Brain microvascular endothelial cell (primary cell): ENCODE data around the gene SF3A2.

Experiments used
- DNase-seq: peaks from one replicate; pipeline ENCODE4 v3.0.0-alpha.2; 2020
- H3K27ac ChIP-seq: fragments of 250-450 bp; sonication (Bioruptor Pico); 2 replicates; pipeline ENCODE4 v1.5.1; 2020; ENCODE audit warnings: mild to moderate bottlenecking, moderate library complexity
- H3K27me3 ChIP-seq: fragments of 250-450 bp; sonication (Bioruptor Pico); replicated peaks from 2 replicates; pipeline ENCODE4 v1.5.1; 2020; ENCODE audit warnings: mild to moderate bottlenecking
- H3K36me3 ChIP-seq: fragments of 250-450 bp; sonication (Bioruptor Pico); replicated peaks from 2 replicates; pipeline ENCODE4 v1.5.1; 2020; ENCODE audit warnings: mild to moderate bottlenecking
- H3K4me3 ChIP-seq: 2 replicates; pipeline ENCODE4 v1.5.1; 2011; ENCODE audit warnings: low read depth, mild to moderate bottlenecking, control low read depth, low read length, moderate library complexity
- CTCF ChIP-seq: IDR thresholded peaks from 2 replicates; pipeline ENCODE4 v1.5.1; 2011; ENCODE audit warnings: low read depth, mild to moderate bottlenecking, moderate library complexity, low read length, control low read depth, inconsistent platforms; ENCODE audit errors: missing control alignments
- in situ Hi-C: cut with HindIII; loops from 2 replicates; pipeline ENCODE4 v1.10.0; 2017; ENCODE audit warnings: low sequenced_read_pairs, low pct_ligation_motif_present

SF3A2 gene

GRCh38 chr19:2283835-2284507, 47.3 kb downstream of the SF3A2 start:
- H3K27ac ChIP-seq = no peak overlapping the region
- no peaks in the 10 kb centered on the region for H3K36me3 ChIP-seq
- H3K4me3 ChIP-seq = no peak overlapping the region
- H3K27me3 ChIP-seq = peaks cover 9% of the 10 kb centered on the region
- TF ChIP-seq CTCF = no peak
- in situ Hi-C loops = no loop called here
- DNase-seq = no peak

GRCh38 chr19:2286402-2287140, 49.9 kb downstream of the SF3A2 start:
- TF ChIP-seq CTCF = no peak

DNA sequence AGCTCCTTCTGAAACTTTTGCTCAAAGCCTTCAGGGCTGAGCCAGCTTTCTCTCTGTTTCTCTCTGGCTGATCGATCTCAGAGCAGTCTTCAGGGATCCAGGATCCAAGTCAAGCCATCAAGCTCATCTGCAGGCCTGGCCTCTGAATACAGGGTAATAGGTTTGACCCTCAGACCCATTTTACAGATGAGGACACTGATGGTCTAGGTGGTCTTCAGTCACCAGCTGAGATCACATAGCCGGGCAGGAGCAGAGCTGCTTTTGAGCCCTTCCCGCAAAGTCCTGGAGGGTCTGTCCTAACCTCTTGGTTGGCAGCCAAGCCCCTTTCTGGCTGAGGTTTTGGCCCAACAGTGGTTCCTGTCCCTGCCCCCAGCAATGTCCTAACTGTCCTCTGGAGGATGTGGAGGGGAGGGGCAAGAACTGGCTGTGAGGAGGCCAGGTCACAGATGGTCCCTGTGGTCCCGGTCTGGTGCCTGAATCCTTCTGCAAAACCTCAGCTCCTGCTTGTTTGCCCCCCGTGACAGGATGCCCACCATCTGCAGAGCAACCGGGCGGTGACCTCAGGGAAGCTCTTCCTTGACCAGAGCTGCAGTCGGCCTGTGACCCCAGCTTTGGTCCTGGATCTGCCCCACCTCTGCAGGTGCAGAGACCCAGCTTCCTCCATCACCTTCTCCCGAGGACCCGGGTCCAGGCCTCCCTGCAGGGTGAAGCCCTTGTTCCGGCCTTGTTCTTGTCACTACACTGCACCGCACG, 51.1 kb downstream of the SF3A2 start:
- in situ Hi-C loops = no loop called here
- no peak for DNase-seq
- no peak for TF ChIP-seq CTCF
- H3K27ac ChIP-seq = no peak overlapping the region
- H3K4me3 ChIP-seq = no peak overlapping the region
- H3K36me3 ChIP-seq = no peaks in the 10 kb centered on the region
- peaks cover 39% of the 10 kb centered on the region for H3K27me3 ChIP-seq

More at GRCh38 chr19:2286402-2287140, 49.9 kb downstream of the SF3A2 start:
- peaks cover 34% of the 10 kb centered on the region for H3K27me3 ChIP-seq
- DNase-seq = no peak
- H3K4me3 ChIP-seq = no peak overlapping the region
- no peak overlapping the region for H3K27ac ChIP-seq
- H3K36me3 ChIP-seq = no peaks in the 10 kb centered on the region
- in situ Hi-C loops = no loop called here

GRCh38 chr19:2288338-2288817, 51.8 kb downstream of the SF3A2 start:
- Histone ChIP-seq H3K4me3 (no peak overlapping the region), H3K27ac (no peak overlapping the region), H3K27me3 (peaks cover 42% of the 10 kb centered on the region), H3K36me3 (no peaks in the 10 kb centered on the region)
- in situ Hi-C loops = no loop called here
- no peak for DNase-seq
- TF ChIP-seq CTCF = no peak

GRCh38 chr19:2288818-2289713, 52.4 kb downstream of the SF3A2 start:
- H3K27ac ChIP-seq = no peak overlapping the region
- H3K27me3 ChIP-seq = peaks cover 46% of the 10 kb centered on the region
- no peak overlapping the region for H3K4me3 ChIP-seq

More at GRCh38 chr19:2288818-2289713, 52.4 kb downstream of the SF3A2 start:
- H3K36me3 ChIP-seq = no peaks in the 10 kb centered on the region
- TF ChIP-seq CTCF = no peak
- in situ Hi-C loops = no loop called here
- DNase-seq = no peak
